Gastroesophageal sphincter (tissue), 3 donors: ENCODE measurements around the gene FADS3.

Experiments used
- CTCF ChIP-seq, 4 experiments: fragments of 200-600 bp in 2 of 4; fragments of 450-650 bp in 2 of 4; sonication (generic) in 1 of 4; IDR thresholded peaks; one replicate each; pipeline ENCODE4 v1.5.1; 2017 to 2019; ENCODE audit warnings: antibody characterized with exemption in 4 of 4, mild to moderate bottlenecking in 2 of 4, moderate library complexity in 2 of 4
- POLR2A ChIP-seq, 2 donors: fragments of 450-650 bp; IDR thresholded peaks; one replicate each; pipeline ENCODE4 v1.6.1; 2017; ENCODE audit warnings: antibody characterized with exemption in 2 of 2, mild to moderate bottlenecking in 2 of 2, moderate library complexity in 1 of 2

DNA sequence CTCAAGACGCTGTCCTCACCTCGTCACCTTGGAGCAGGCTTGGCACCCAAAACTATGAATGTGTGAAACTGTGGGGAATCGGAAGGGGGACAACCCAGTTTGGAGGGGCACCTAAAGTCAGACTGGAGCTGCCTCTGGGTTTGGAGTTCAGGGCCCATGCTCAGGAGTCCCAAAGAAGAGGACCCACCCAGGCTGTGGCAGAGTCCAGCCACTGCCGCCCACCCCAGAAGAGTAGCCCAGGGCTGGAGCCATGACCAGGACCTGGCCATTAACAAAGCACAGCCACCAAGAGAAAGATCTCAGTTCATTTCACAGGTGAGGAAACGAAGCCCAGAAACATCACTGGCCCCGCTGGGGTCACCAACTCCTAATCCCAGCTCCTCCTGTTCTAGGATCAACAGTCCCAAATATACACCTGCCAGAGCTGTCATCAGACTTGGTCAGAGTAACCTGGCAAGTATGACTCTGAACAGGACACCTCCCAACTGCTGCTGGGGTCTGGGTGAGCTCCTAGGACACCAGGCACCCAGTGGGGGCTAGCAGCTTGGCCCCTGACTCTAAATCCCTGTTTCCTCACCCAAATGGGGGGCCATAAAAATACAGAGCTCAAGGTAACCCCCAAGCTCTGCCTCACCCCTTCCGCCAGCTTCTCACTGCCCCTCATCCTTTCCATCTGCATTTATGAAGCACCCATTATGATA lies 23.3 kb upstream of the FADS3 start:
- TF ChIP-seq CTCF (IDR thresholded peaks at IDR 0.05) = no peak
- no peak for TF ChIP-seq POLR2A (IDR thresholded peaks at IDR 0.05)
